Activated CD8-positive, alpha-beta memory T cell treated with anti-CD3 and anti-CD28 coated beads for 24 hours (primary cell): Measurements from ENCODE around the gene ARHGAP24.

ENCODE experiments used
- DNase-seq: peaks from one replicate; pipeline ENCODE4 v3.0.0-alpha.2; 2020

ARHGAP24 gene

GRCh38 chr4:85474818-85475630 lies at the start of gene ARHGAP24:
Gene ARHGAP24, plus strand, starts transcription at chr4:85475150.
- peak; percentile 59 for DNase-seq

- DNase-seq = no peak
These were observed 48.6 kb upstream of the ARHGAP24 start for GRCh38 chr4:85426366-85426765.

- no peak for DNase-seq
These were observed 47.8 kb upstream of the ARHGAP24 start for GRCh38 chr4:85427123-85427522.

- DNase-seq = no peak
These were observed 44.7 kb upstream of the ARHGAP24 start for GRCh38 chr4:85430226-85430625.

- no peak for DNase-seq
These were observed 44.3 kb upstream of the ARHGAP24 start for GRCh38 chr4:85430697-85431096.

- DNase-seq = no peak
These were observed 43.8 kb upstream of the ARHGAP24 start for GRCh38 chr4:85431156-85431555.

GRCh38 chr4:85431881-85432485 lies 43.0 kb upstream of the ARHGAP24 start:
- no peak for DNase-seq

- DNase-seq = no peak
These were observed 29.8 kb upstream of the ARHGAP24 start for GRCh38 chr4:85445050-85445639.

- no peak for DNase-seq
These were observed 28.6 kb upstream of the ARHGAP24 start for GRCh38 chr4:85446141-85446861.

GRCh38 chr4:85448906-85449890 lies 25.8 kb upstream of the ARHGAP24 start:
- DNase-seq = no peak

- no peak for DNase-seq
These were observed 22.8 kb upstream of the ARHGAP24 start for GRCh38 chr4:85452058-85452731.

- no peak for DNase-seq
These were observed 19.0 kb upstream of the ARHGAP24 start for GRCh38 chr4:85455942-85456341.

GRCh38 chr4:85457752-85458467 lies 17.0 kb upstream of the ARHGAP24 start:
- no peak for DNase-seq

- no peak for DNase-seq
These were observed 15.2 kb upstream of the ARHGAP24 start for GRCh38 chr4:85459736-85460135.

GRCh38 chr4:85474356-85474755 lies 594 bp upstream of the ARHGAP24 start:
- no peak for DNase-seq

- DNase-seq = no peak
These were observed 782 bp downstream of the ARHGAP24 start for GRCh38 chr4:85475631-85476233.

- DNase-seq = no peak
These were observed 1.4 kb downstream of the ARHGAP24 start for GRCh38 chr4:85476381-85476780.

- no peak for DNase-seq
These were observed 2.6 kb downstream of the ARHGAP24 start for GRCh38 chr4:85477534-85477933.

GRCh38 chr4:85478576-85478975 lies 3.6 kb downstream of the ARHGAP24 start:
- DNase-seq = no peak

- DNase-seq = no peak
These were observed 7.2 kb downstream of the ARHGAP24 start for GRCh38 chr4:85482010-85482738.
